Measurements from ENCODE around the gene MYBL2. TPM values are rescaled to one million over a fixed set of nuclear protein-coding genes. Genes with fewer than 3 reads are reported as not detected.

Gene MYBL2
- polyA plus RNA-seq, 1 of the 3 experiments (the other 2 are of a cell fraction) = 9.7 TPM

- H3K27ac ChIP-seq (ENCODE audit: low read depth in 2 of 2, low read length in 1 of 2) = no peak overlapping the region
- no peaks in the 10 kb centered on the region for H3F3A ChIP-seq (replicated peaks; ENCODE audit: insufficient read depth)
- WGBS (ENCODE audit: low lambda C conversion rate) = 96% methylated on average over 2 of the region's 2 CpGs
- H3K4me3 ChIP-seq (ENCODE audit: low read depth in 2 of 2, low read length in 1 of 2) = no peak overlapping the region
- POLR2A ChIA-PET = no interaction called here
- no peaks in the 10 kb centered on the region for H3K79me2 ChIP-seq (ENCODE audit: insufficient read depth)
- CTCF ChIA-PET = interaction anchor here (0.9 kb wide), 1 partner anchor 98 kb away, joined by 4 read pairs; no protein-coding TSS in a partner anchor
- no peaks in the 10 kb centered on the region for H4K20me1 ChIP-seq (ENCODE audit: insufficient read depth)
- no peak overlapping the region for H2AFZ ChIP-seq (ENCODE audit: low read depth)
- TF ChIP-seq RCOR1 (IDR thresholded peaks at IDR 0.05; ENCODE audit: low read length) (no peak), CHD2 (IDR thresholded peaks at IDR 0.05; ENCODE audit: low read length, partially characterized antibody) (no peak), FOXJ3 (CRISPR knock-in tag; IDR thresholded peaks at IDR 0.05) (no peak), YY1 (IDR thresholded peaks at IDR 0.05; ENCODE audit: low read depth) (no peak), TAF1 (IDR thresholded peaks at IDR 0.05; ENCODE audit: borderline replicate concordance, low read depth, low read length) (no peak), ELF1 (IDR thresholded peaks at IDR 0.05) (no peak), EP300 (IDR thresholded peaks at IDR 0.05; ENCODE audit: borderline replicate concordance in 1 of 2, low read depth in 1 of 2, low read length in 1 of 2) (no peak), JUND (IDR thresholded peaks at IDR 0.05) (no peak), GATA2 (CRISPR knock-in tag; IDR thresholded peaks at IDR 0.05) (no peak), RXRA (IDR thresholded peaks at IDR 0.05; ENCODE audit: borderline replicate concordance, low read depth) (no peak), EZH2phosphoT487 (IDR thresholded peaks at IDR 0.05; ENCODE audit: borderline replicate concordance, low read depth) (no peak), CTCF (IDR thresholded peaks at IDR 0.05) (no peak), RAD21 (IDR thresholded peaks at IDR 0.05; ENCODE audit: low read length) (no peak)
- TF ChIP-seq, protein P1, sequence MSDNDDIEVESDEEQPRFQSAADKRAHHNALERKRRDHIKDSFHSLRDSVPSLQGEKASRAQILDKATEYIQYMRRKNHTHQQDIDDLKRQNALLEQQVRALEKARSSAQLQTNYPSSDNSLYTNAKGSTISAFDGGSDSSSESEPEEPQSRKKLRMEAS (IDR thresholded peaks at IDR 0.05; ENCODE audit: low read depth) = no peak
- TF ChIP-seq, protein P2, sequence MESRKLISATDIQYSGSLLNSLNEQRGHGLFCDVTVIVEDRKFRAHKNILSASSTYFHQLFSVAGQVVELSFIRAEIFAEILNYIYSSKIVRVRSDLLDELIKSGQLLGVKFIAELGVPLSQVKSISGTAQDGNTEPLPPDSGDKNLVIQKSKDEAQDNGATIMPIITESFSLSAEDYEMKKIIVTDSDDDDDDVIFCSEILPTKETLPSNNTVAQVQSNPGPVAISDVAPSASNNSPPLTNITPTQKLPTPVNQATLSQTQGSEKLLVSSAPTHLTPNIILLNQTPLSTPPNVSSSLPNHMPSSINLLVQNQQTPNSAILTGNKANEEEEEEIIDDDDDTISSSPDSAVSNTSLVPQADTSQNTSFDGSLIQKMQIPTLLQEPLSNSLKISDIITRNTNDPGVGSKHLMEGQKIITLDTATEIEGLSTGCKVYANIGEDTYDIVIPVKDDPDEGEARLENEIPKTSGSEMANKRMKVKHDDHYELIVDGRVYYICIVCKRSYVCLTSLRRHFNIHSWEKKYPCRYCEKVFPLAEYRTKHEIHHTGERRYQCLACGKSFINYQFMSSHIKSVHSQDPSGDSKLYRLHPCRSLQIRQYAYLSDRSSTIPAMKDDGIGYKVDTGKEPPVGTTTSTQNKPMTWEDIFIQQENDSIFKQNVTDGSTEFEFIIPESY (IDR thresholded peaks at IDR 0.05; ENCODE audit: borderline replicate concordance, low read depth) = no peak
- TF ChIP-seq, protein P3, sequence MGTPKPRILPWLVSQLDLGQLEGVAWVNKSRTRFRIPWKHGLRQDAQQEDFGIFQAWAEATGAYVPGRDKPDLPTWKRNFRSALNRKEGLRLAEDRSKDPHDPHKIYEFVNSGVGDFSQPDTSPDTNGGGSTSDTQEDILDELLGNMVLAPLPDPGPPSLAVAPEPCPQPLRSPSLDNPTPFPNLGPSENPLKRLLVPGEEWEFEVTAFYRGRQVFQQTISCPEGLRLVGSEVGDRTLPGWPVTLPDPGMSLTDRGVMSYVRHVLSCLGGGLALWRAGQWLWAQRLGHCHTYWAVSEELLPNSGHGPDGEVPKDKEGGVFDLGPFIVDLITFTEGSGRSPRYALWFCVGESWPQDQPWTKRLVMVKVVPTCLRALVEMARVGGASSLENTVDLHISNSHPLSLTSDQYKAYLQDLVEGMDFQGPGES (IDR thresholded peaks at IDR 0.05; ENCODE audit: low read depth, low read length) = no peak
- H3K27me3 ChIP-seq (ENCODE audit: insufficient read depth) = no peaks in the 10 kb centered on the region
- no peak overlapping the region for H3K9ac ChIP-seq
- H3K9me2 ChIP-seq = no peaks in the 10 kb centered on the region
- no peaks in the 10 kb centered on the region for H3K4me1 ChIP-seq (ENCODE audit: control insufficient read depth in 1 of 2, insufficient read depth in 2 of 2, low read depth in 1 of 2, low read length in 1 of 2)
- H3K4me2 ChIP-seq = no peak overlapping the region
- H3K9me3 ChIP-seq = no peaks in the 10 kb centered on the region
- H3K36me3 ChIP-seq (replicated peaks in 1 of 2; ENCODE audit: control insufficient read depth in 1 of 2, insufficient read depth in 2 of 2, low read length in 1 of 2) = peaks cover 24 to 36% of the 10 kb centered on the region in 2 experiments
- no peak for DNase-seq
Observed at GRCh38 chr20:43636429-43636828, 30.5 kb upstream of the MYBL2 start.

Measured in SK-N-SH (cell line).